Sciatic nerve (tissue), 1 donor: ENCODE data around the gene DHRS7C. TPM values are rescaled to one million over a fixed set of nuclear protein-coding genes. Genes with fewer than 3 reads are reported as not detected.

Source experiments
- total RNA-seq: library from RNA; stranded (reverse); fragmentation: NEBNext Ultra II Directional; extraction: Animal tissue kit (Norgen Biotek cat#: 25700); gene quantifications from one replicate; pipeline ENCODE4 v1.2.1, GENCODE V29; 2021
- donor health status: DM: no; HTN: no; CAD: no.

DHRS7C gene
- total RNA-seq, 1 donor from 2014 or later = not detected

Other genes starting within 250 kb of the DHRS7C start
- gene STX8, start 215.8 kb downstream of the DHRS7C start, total RNA-seq = 67.0 TPM
- gene CFAP52, start 214.9 kb downstream of the DHRS7C start, total RNA-seq = not detected
- 0.18 TPM for gene USP43, start 146.1 kb downstream of the DHRS7C start, total RNA-seq
- not detected for gene GSG1L2, start 30.5 kb upstream of the DHRS7C start, total RNA-seq
- gene GLP2R, start 34.3 kb upstream of the DHRS7C start, total RNA-seq = 0.18 TPM
- 1.0 TPM for gene RCVRN, start 113.7 kb upstream of the DHRS7C start, total RNA-seq